A549 (cell line): Measurements from ENCODE around the gene CACNA1D. TPM values are rescaled to one million over a fixed set of nuclear protein-coding genes. Genes with fewer than 3 reads are reported as not detected.

ENCODE experiments used
- ATAC-seq, 2 experiments: fragments of 200-7000 bp in 1 of 2; fragments of >200 bp in 1 of 2; cut with Nextera tagmentation in 1 of 2; cut with Tn5 transposase in 1 of 2; 3 replicates each; pipeline versions ENCODE4 v1.8.0 to v1.9.1; 2018 to 2020; ENCODE audit warnings: mild to moderate bottlenecking in 1 of 2, moderate library complexity in 1 of 2
- CTCF ChIA-PET: fragments of 300-600 bp; sonication (Branson Sonifier 250); formaldehyde crosslinking; extraction: SDS; loops from one replicate; lab custom pipeline; 2021; ENCODE audit warnings: antibody characterized with exemption, inconsistent platforms; lab: Yijun Ruan, JAX
- POLR2A ChIA-PET: fragments of 350-600 bp; formaldehyde crosslinking; extraction: SDS; loops from one replicate; lab custom pipeline; 2021; ENCODE audit warnings: antibody characterized with exemption, inconsistent platforms; lab: Yijun Ruan, JAX
- DNase-seq, 2 experiments: peaks; one replicate each; pipeline versions ENCODE4 v3.0.0 to v3.0.0-alpha.2; 2011 to 2016; ENCODE audit warnings: low read depth in 1 of 2, low spot score in 1 of 2
- FAIRE-seq: peaks from 2 replicates; lab custom pipeline; 2011; peaks lifted over from hg19 to GRCh38; lab: Jason Lieb, UNC
- H3K27ac ChIP-seq, 2 experiments: fragments of >200 bp; sonication (Bioruptor Twin); formaldehyde crosslinking; 3 replicates each; pipeline ENCODE4 v1.5.1; 2016 to 2017
- H3K4me1 ChIP-seq: fragments of >200 bp; sonication (Bioruptor Twin); formaldehyde crosslinking; 3 replicates; pipeline ENCODE4 v1.6.1; 2016
- H3K4me2 ChIP-seq: fragments of >200 bp; sonication (Bioruptor Twin); formaldehyde crosslinking; 3 replicates; pipeline ENCODE4 v1.6.1; 2016
- H3K4me3 ChIP-seq: fragments of >200 bp; sonication (Bioruptor Twin); formaldehyde crosslinking; 3 replicates; pipeline ENCODE4 v1.5.1; 2016
- H3K9me3 ChIP-seq: fragments of >200 bp; sonication (Bioruptor Twin); formaldehyde crosslinking; 3 replicates; pipeline ENCODE4 v1.6.1; 2016
- BHLHE40 ChIP-seq: IDR thresholded peaks from 2 replicates; pipeline ENCODE4 v1.6.1; 2012; ENCODE audit warnings: low read depth, low read length, inconsistent platforms
- CBX2 ChIP-seq: fragments of 200-600 bp; sonication (generic); IDR thresholded peaks from 2 replicates; pipeline ENCODE4 v1.6.1; 2016; ENCODE audit warnings: low read depth, mild to moderate bottlenecking, borderline replicate concordance
- CBX8 ChIP-seq: fragments of 200-600 bp; sonication (generic); IDR thresholded peaks from 2 replicates; pipeline ENCODE4 v1.6.1; 2016
- ESRRA ChIP-seq: fragments of 150-350 bp; IDR thresholded peaks from 2 replicates; pipeline ENCODE4 v1.6.1; 2014; ENCODE audit warnings: mild to moderate bottlenecking, low read length, borderline replicate concordance
- FOSL2 ChIP-seq, 2 experiments: fragments of 450-650 bp in 1 of 2; fragments of >200 bp in 1 of 2; sonication (Bioruptor Twin) in 1 of 2; formaldehyde crosslinking; IDR thresholded peaks; 2 replicates each; pipeline versions ENCODE4 v1.5.0 to v1.6.1; 2016 to 2020; ENCODE audit warnings: mild to moderate bottlenecking in 1 of 2, moderate library complexity in 1 of 2
- FOXS1 ChIP-seq: fragments of 250-450 bp; sonication (Bioruptor Pico); IDR thresholded peaks from 2 replicates; pipeline ENCODE4 v1.5.0; 2020; ENCODE audit warnings: mild to moderate bottlenecking, moderate library complexity
- GATA3 ChIP-seq: IDR thresholded peaks from 2 replicates; pipeline ENCODE4 v1.6.1; 2012; ENCODE audit warnings: borderline replicate concordance
- HOXB5 ChIP-seq: fragments of 250-450 bp; sonication (Bioruptor Pico); IDR thresholded peaks from 2 replicates; pipeline ENCODE4 v1.5.0; 2020; ENCODE audit warnings: mild to moderate bottlenecking, moderate library complexity
- JUN ChIP-seq, 2 experiments: fragments of >200 bp; sonication (Bioruptor Twin); formaldehyde crosslinking; IDR thresholded peaks; 2 replicates in 1 of 2; 3 replicates in 1 of 2; pipeline ENCODE4 v1.6.1; 2016 to 2017
- JUNB ChIP-seq: fragments of >200 bp; sonication (Bioruptor Twin); formaldehyde crosslinking; IDR thresholded peaks from 2 replicates; pipeline ENCODE4 v1.6.1; 2016
- PHF8 ChIP-seq: fragments of 200-600 bp; sonication (generic); IDR thresholded peaks from 2 replicates; pipeline ENCODE4 v1.6.1; 2016; ENCODE audit warnings: low read depth, mild to moderate bottlenecking, antibody characterized with exemption, moderate library complexity, borderline replicate concordance
- POLR2A ChIP-seq: IDR thresholded peaks from 2 replicates; pipeline ENCODE4 v1.6.1; 2012; ENCODE audit warnings: mild to moderate bottlenecking, low read length
- RAD21 ChIP-seq, 2 experiments: fragments of >200 bp in 1 of 2; sonication (Bioruptor Twin) in 1 of 2; formaldehyde crosslinking in 1 of 2; IDR thresholded peaks in 1 of 2; conservative IDR thresholded peaks in 1 of 2; 2 replicates in 1 of 2; 3 replicates in 1 of 2; pipeline ENCODE4 v1.6.1; 2012 to 2018; ENCODE audit warnings: inconsistent platforms in 1 of 2
- RARB ChIP-seq: fragments of 250-450 bp; sonication (Bioruptor Pico); IDR thresholded peaks from 2 replicates; pipeline ENCODE4 v1.8.0; 2021; ENCODE audit warnings: mild to moderate bottlenecking, moderate library complexity
- RFX5 ChIP-seq: fragments of 450-650 bp; IDR thresholded peaks from 2 replicates; pipeline ENCODE4 v1.7.1; 2014; ENCODE audit warnings: antibody characterized with exemption, mild to moderate bottlenecking, moderate library complexity
- TFCP2L1 ChIP-seq: fragments of 250-450 bp; sonication (Bioruptor Pico); IDR thresholded peaks from 2 replicates; pipeline ENCODE4 v1.5.0; 2021; ENCODE audit warnings: mild to moderate bottlenecking
- ZC3H11A ChIP-seq: fragments of 450-650 bp; IDR thresholded peaks from 2 replicates; pipeline ENCODE4 v1.6.1; 2014; ENCODE audit warnings: antibody characterized with exemption, mild to moderate bottlenecking
- WGBS: methylation state at CpG from one replicate; pipeline ENCODE4 v1.1.6; 2017; ENCODE audit errors: missing lambda C conversion rate; 5-methylcytosine and 5-hydroxymethylcytosine counted together
- polyA plus RNA-seq, 4 experiments: library from polyadenylated mRNA; depleted of rRNA in 3 of 4; stranded (reverse); fragments of >200 nt; fragmentation: RNase III in 1 of 4; extraction: RNeasy Plus Mini Kit Qiagen cat#74134 plus additional on column Dnase treatment in 1 of 4; gene quantifications; 2 replicates in 3 of 4; 3 replicates in 1 of 4; pipeline ENCODE4 v1.2.3, GENCODE V29; 2011 to 2017
- TF ChIP-seq, protein P1 (sequence below): fragments of 450-650 bp; IDR thresholded peaks from 2 replicates; pipeline ENCODE4 v1.6.1; 2014; ENCODE audit warnings: antibody characterized with exemption
- TF ChIP-seq, protein P2 (sequence below): fragments of >200 bp; sonication (Bioruptor Twin); formaldehyde crosslinking; IDR thresholded peaks from 2 replicates; pipeline ENCODE4 v1.6.1; 2016
- TF ChIP-seq, protein P3 (sequence below): fragments of >200 bp; sonication (Bioruptor Twin); formaldehyde crosslinking; IDR thresholded peaks from 3 replicates; pipeline ENCODE4 v1.5.1; 2016
- TF ChIP-seq, protein P4 (sequence below): IDR thresholded peaks from 2 replicates; pipeline ENCODE4 v1.6.1; 2012
- TF ChIP-seq, protein P5 (sequence below): fragments of >200 bp; sonication (Bioruptor Twin); formaldehyde crosslinking; IDR thresholded peaks from 3 replicates; pipeline ENCODE4 v1.6.1; 2016

CACNA1D gene
- polyA plus RNA-seq, 2 of the 4 experiments (the other 2 are of a cell fraction), result 1.1 to 10.7 TPM

DNA sequence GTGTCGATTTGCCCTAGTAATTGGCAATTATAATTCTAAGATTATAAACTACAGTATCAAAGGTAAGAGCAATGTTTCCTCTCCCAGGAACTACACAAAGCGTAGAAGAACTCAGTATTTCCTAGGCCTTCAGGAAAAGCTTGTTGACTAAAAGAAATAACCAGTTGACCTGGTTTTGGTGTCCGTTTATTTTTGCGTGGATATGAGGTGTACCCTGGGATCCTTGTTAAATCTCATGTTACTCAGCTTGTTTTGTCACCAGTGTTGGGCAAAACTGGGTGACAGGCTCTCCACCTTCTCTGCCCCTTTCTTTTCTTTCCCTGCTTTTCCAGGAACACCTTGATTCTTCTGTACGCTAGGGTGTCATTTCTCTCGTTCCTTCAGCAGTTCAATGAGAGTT, 97.2 kb downstream of the CACNA1D start:
- DNase-seq (no peak), FAIRE-seq (no peak), ATAC-seq (no peak)
- peaks cover 13% of the 10 kb centered on the region for H3K4me1 ChIP-seq
- H3K9me3 ChIP-seq, result no peaks in the 10 kb centered on the region
- no peak overlapping the region for H3K27ac ChIP-seq
- no peak for TF ChIP-seq CBX2
- TF ChIP-seq FOXS1 (CRISPR knock-in tag), result no peak
- TF ChIP-seq JUNB, result no peak
- TF ChIP-seq RARB (CRISPR knock-in tag), result no peak
- no peak for TF ChIP-seq TFCP2L1
- no peak for TF ChIP-seq ESRRA
- TF ChIP-seq GATA3, result no peak
- TF ChIP-seq, protein P1, sequence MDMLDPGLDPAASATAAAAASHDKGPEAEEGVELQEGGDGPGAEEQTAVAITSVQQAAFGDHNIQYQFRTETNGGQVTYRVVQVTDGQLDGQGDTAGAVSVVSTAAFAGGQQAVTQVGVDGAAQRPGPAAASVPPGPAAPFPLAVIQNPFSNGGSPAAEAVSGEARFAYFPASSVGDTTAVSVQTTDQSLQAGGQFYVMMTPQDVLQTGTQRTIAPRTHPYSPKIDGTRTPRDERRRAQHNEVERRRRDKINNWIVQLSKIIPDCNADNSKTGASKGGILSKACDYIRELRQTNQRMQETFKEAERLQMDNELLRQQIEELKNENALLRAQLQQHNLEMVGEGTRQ, result no peak
- TF ChIP-seq JUN (IDR thresholded peaks at IDR 0.05), result no peak
- no peak for TF ChIP-seq FOSL2 (IDR thresholded peaks at IDR 0.05)
- no peak for TF ChIP-seq FOSL2 (CRISPR knock-in tag; IDR thresholded peaks at IDR 0.05)
- TF ChIP-seq ZC3H11A, result no peak
- TF ChIP-seq CBX8, result no peak
- no peak for TF ChIP-seq RAD21 (conservative IDR thresholded peaks at IDR 0.05 in 1 of 2, IDR thresholded peaks at IDR 0.05 in 1 of 2)
- 92% methylated on average over 6 of the region's 6 CpGs for WGBS
- ChIA-PET CTCF (interaction anchor here (1.5 kb wide), 1 partner anchor 21 kb away, joined by 4 read pairs; no protein-coding TSS in a partner anchor), POLR2A (no interaction called here)
- H3K4me3 ChIP-seq, result no peak overlapping the region
- H3K4me2 ChIP-seq, result no peak overlapping the region

DNA sequence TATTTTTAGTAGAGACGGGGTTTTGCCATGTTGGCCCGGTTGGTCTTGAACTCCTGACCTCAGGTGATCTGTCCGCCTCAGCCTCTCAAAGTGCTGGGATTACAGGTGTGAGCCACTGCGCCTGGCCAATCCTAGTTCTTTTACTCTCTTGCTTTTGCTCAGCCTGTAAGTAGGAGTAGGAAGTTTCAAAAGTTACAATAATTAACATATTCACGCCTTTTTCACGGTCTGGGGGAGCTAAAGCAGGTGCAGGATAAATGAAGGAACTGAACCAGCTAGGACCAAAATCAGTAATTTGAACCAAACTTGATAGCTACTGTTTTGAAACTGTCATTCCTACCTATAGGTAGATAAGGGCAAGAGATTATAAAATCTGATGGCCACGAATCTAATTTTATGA, 98.5 kb downstream of the CACNA1D start:
- H3K27ac ChIP-seq, result no peak overlapping the region
- ATAC-seq, result no peak
- POLR2A ChIA-PET, result no interaction called here
- DNase-seq, result no peak
- TF ChIP-seq, protein P2, sequence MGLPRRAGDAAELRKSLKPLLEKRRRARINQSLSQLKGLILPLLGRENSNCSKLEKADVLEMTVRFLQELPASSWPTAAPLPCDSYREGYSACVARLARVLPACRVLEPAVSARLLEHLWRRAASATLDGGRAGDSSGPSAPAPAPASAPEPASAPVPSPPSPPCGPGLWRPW, result no peak
- no peak for TF ChIP-seq RFX5
- TF ChIP-seq ESRRA, result no peak
- TF ChIP-seq, protein P3, sequence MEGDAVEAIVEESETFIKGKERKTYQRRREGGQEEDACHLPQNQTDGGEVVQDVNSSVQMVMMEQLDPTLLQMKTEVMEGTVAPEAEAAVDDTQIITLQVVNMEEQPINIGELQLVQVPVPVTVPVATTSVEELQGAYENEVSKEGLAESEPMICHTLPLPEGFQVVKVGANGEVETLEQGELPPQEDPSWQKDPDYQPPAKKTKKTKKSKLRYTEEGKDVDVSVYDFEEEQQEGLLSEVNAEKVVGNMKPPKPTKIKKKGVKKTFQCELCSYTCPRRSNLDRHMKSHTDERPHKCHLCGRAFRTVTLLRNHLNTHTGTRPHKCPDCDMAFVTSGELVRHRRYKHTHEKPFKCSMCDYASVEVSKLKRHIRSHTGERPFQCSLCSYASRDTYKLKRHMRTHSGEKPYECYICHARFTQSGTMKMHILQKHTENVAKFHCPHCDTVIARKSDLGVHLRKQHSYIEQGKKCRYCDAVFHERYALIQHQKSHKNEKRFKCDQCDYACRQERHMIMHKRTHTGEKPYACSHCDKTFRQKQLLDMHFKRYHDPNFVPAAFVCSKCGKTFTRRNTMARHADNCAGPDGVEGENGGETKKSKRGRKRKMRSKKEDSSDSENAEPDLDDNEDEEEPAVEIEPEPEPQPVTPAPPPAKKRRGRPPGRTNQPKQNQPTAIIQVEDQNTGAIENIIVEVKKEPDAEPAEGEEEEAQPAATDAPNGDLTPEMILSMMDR, result no peak
- no peak for TF ChIP-seq CBX8
- TF ChIP-seq FOXS1 (CRISPR knock-in tag), result no peak
- no peak for TF ChIP-seq POLR2A
- TF ChIP-seq PHF8, result no peak
- TF ChIP-seq, protein P4, sequence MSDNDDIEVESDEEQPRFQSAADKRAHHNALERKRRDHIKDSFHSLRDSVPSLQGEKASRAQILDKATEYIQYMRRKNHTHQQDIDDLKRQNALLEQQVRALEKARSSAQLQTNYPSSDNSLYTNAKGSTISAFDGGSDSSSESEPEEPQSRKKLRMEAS, result no peak
- no peak for TF ChIP-seq HOXB5 (CRISPR knock-in tag)
- TF ChIP-seq, protein P5, sequence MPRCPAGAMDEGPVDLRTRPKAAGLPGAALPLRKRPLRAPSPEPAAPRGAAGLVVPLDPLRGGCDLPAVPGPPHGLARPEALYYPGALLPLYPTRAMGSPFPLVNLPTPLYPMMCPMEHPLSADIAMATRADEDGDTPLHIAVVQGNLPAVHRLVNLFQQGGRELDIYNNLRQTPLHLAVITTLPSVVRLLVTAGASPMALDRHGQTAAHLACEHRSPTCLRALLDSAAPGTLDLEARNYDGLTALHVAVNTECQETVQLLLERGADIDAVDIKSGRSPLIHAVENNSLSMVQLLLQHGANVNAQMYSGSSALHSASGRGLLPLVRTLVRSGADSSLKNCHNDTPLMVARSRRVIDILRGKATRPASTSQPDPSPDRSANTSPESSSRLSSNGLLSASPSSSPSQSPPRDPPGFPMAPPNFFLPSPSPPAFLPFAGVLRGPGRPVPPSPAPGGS, result no peak
- no peak for TF ChIP-seq BHLHE40
- CTCF ChIA-PET, result interaction anchor here (1.5 kb wide), 1 partner anchor 22 kb away, joined by 4 read pairs; no protein-coding TSS in a partner anchor
- no peak overlapping the region for H3K4me2 ChIP-seq
- H3K4me3 ChIP-seq, result no peak overlapping the region
- no peaks in the 10 kb centered on the region for H3K9me3 ChIP-seq
- FAIRE-seq, result no peak
- H3K4me1 ChIP-seq, result peaks cover 8% of the 10 kb centered on the region
- WGBS, result 81% methylated on average over 7 of the region's 7 CpGs
